NB4 (cell line): ENCODE data around the gene SCFD2.

Source experiments
- DNase-seq: peaks from one replicate; pipeline ENCODE4 v3.0.0; 2010; ENCODE audit warnings: low read depth
- H3K4me3 ChIP-seq: one replicate; pipeline ENCODE4 v1.5.1; 2011; ENCODE audit warnings: mild to moderate bottlenecking, low read depth, low read length, moderate library complexity
- CTCF ChIP-seq: IDR thresholded peaks from one replicate; pipeline ENCODE4 v1.5.1; 2012; ENCODE audit warnings: low read depth, low read length
- MAX ChIP-seq: IDR thresholded peaks from 2 replicates; pipeline ENCODE4 v1.6.1; 2011; ENCODE audit warnings: low read depth, low read length
- MYC ChIP-seq: IDR thresholded peaks from 2 replicates; pipeline ENCODE4 v1.6.1; 2011; ENCODE audit warnings: low read depth, low read length
- POLR2A ChIP-seq: IDR thresholded peaks from 2 replicates; pipeline ENCODE4 v1.6.1; 2011; ENCODE audit warnings: mild to moderate bottlenecking; ENCODE audit not compliant: insufficient read length; ENCODE audit errors: extremely low read depth

The SCFD2 gene

GRCh38 chr4:53005808-53006207 is 360.1 kb downstream of the SCFD2 start:
- DNase-seq, result no peak
- no peak overlapping the region for H3K4me3 ChIP-seq
- TF ChIP-seq MAX (no peak), CTCF (no peak), POLR2A (no peak), MYC (no peak)

GRCh38 chr4:53005149-53005546 is 360.7 kb downstream of the SCFD2 start:
- TF ChIP-seq MAX (no peak), CTCF (no peak), POLR2A (no peak), MYC (no peak)
- no peak overlapping the region for H3K4me3 ChIP-seq
- DNase-seq, result no peak

GRCh38 chr4:53004497-53005148 is 361.2 kb downstream of the SCFD2 start:
- DNase-seq, result no peak
- no peak overlapping the region for H3K4me3 ChIP-seq
- no peak for TF ChIP-seq MYC

- no peak for TF ChIP-seq CTCF
- no peak for TF ChIP-seq MAX
- TF ChIP-seq POLR2A, result no peak
- no peak for TF ChIP-seq MYC
- H3K4me3 ChIP-seq, result no peak overlapping the region
- DNase-seq, result no peak
These were observed 361.9 kb downstream of the SCFD2 start for GRCh38 chr4:53003959-53004358.

GRCh38 chr4:53000560-53000959 is 365.3 kb downstream of the SCFD2 start:
- TF ChIP-seq MAX (no peak), CTCF (no peak), POLR2A (no peak), MYC (no peak)
- H3K4me3 ChIP-seq, result no peak overlapping the region
- DNase-seq, result no peak

GRCh38 chr4:52999626-53000025 is 366.2 kb downstream of the SCFD2 start:
- TF ChIP-seq MAX, result no peak
- no peak for TF ChIP-seq CTCF
- TF ChIP-seq MYC, result no peak
- no peak for TF ChIP-seq POLR2A
- no peak overlapping the region for H3K4me3 ChIP-seq
- no peak for DNase-seq
